Natural killer cell (primary cell): ENCODE measurements around the gene TXNRD3. TPM values are rescaled to one million over a fixed set of nuclear protein-coding genes. Genes with fewer than 3 reads are reported as not detected.

Source experiments
- ATAC-seq, 3 donors: fragments of 150-1000 bp in 2 of 3; fragments of 200-7000 bp in 1 of 3; cut with Tn5 transposase; 1 replicate in 1 of 3; 2 replicates in 2 of 3; pipeline ENCODE4 v1.10.0; 2021; ENCODE audit warnings: mild to moderate bottlenecking in 2 of 3, moderate library complexity in 2 of 3
- DNase-seq, 2 donors: peaks; one replicate each; pipeline versions ENCODE4 v3.0.0 to v3.0.0-alpha.2; 2013 to 2021; ENCODE audit warnings: mixed read lengths in 1 of 2
- H3K27ac ChIP-seq: one replicate; pipeline ENCODE4 v1.5.1; 2013; ENCODE audit warnings: mild to moderate bottlenecking, low read length
- H3K27me3 ChIP-seq: one replicate; pipeline ENCODE4 v1.6.1; 2013; ENCODE audit warnings: low read length; ENCODE audit not compliant: control insufficient read depth, insufficient read depth
- H3K36me3 ChIP-seq: one replicate; pipeline ENCODE4 v1.6.1; 2013; ENCODE audit warnings: low read length; ENCODE audit not compliant: control insufficient read depth, insufficient read depth
- H3K4me1 ChIP-seq: one replicate; pipeline ENCODE4 v1.6.1; 2013; ENCODE audit warnings: low read length; ENCODE audit not compliant: control insufficient read depth, insufficient read depth
- H3K4me3 ChIP-seq: one replicate; pipeline ENCODE4 v1.5.1; 2013; ENCODE audit warnings: low read length
- H3K9me3 ChIP-seq: one replicate; pipeline ENCODE4 v1.6.1; 2013; ENCODE audit warnings: low read length; ENCODE audit not compliant: control insufficient read depth, insufficient read depth
- H3K27ac Mint-ChIP-seq, 2 donors: one replicate each; pipeline ENCODE4 v1.8.0; 2022; ENCODE audit warnings: mild to moderate bottlenecking in 2 of 2, mixed read lengths in 2 of 2, moderate library complexity in 1 of 2
- H3K27me3 Mint-ChIP-seq, 2 donors: one replicate each; pipeline ENCODE4 v1.8.0; 2022; ENCODE audit warnings: low read depth in 2 of 2, mixed read lengths in 2 of 2
- H3K36me3 Mint-ChIP-seq: one replicate; pipeline ENCODE4 v1.8.0; 2022; ENCODE audit warnings: mixed read lengths
- H3K4me1 Mint-ChIP-seq, 2 donors: one replicate each; pipeline ENCODE4 v1.8.0; 2022; ENCODE audit warnings: mixed read lengths in 2 of 2
- H3K4me3 Mint-ChIP-seq: one replicate; pipeline ENCODE4 v1.8.0; 2022; ENCODE audit warnings: mild to moderate bottlenecking, moderate library complexity, mixed read lengths
- H3K9me3 Mint-ChIP-seq, 2 donors: one replicate each; pipeline ENCODE4 v1.8.0; 2022; ENCODE audit warnings: mixed read lengths in 2 of 2
- WGBS: methylation state at CpG from one replicate; pipeline ENCODE4 v1.1.7; 2013; ENCODE audit warnings: missing lambda C conversion rate; ENCODE audit not compliant: insufficient coverage; 5-methylcytosine and 5-hydroxymethylcytosine counted together
- intact Hi-C: fragments of 100-400 bp; cut with micrococcal nuclease; formaldehyde crosslinking; loops from one replicate; pipeline ENCODE4 v1.14.2; 2022
- total RNA-seq, 4 donors: library from RNA; stranded (reverse); fragments of 120-200 nt in 1 of 4; gene quantifications; one replicate each; pipeline versions ENCODE4 v1.2.3 to v1.2.4, GENCODE V29; 2013 to 2022
- TF ChIP-seq, protein P1 (sequence below): fragments of 200-600 bp; IDR thresholded peaks from one replicate; pipeline ENCODE4 v1.8.0; 2022; ENCODE audit warnings: antibody characterized with exemption

The TXNRD3 gene
- total RNA-seq, 3 donors from 2014 or later (not counting 1 experiment from before 2014, with no cell fraction given), result 0.77 to 1.1 (median 0.80) TPM

GRCh38 chr3:126665221-126665936, 10.5 kb upstream of the TXNRD3 start:
- Mint-ChIP-seq H3K9me3 (no peaks in the 10 kb centered on the region), H3K27me3 (peaks cover 6 to 7% of the 10 kb centered on the region in 2 donors), H3K4me3 (no peak overlapping the region), H3K36me3 (no peaks in the 10 kb centered on the region), H3K4me1 (peaks cover 16 to 17% of the 10 kb centered on the region in 2 donors), H3K27ac (no peak overlapping the region)
- no peak for DNase-seq
- Histone ChIP-seq H3K27ac (no peak overlapping the region), H3K27me3 (no peaks in the 10 kb centered on the region), H3K4me3 (no peak overlapping the region), H3K9me3 (no peaks in the 10 kb centered on the region), H3K36me3 (no peaks in the 10 kb centered on the region), H3K4me1 (peaks cover 8% of the 10 kb centered on the region)
- WGBS, result 84% methylated on average over 5 of the region's 6 CpGs
- intact Hi-C loops, result no loop called here
- TF ChIP-seq, protein P1, sequence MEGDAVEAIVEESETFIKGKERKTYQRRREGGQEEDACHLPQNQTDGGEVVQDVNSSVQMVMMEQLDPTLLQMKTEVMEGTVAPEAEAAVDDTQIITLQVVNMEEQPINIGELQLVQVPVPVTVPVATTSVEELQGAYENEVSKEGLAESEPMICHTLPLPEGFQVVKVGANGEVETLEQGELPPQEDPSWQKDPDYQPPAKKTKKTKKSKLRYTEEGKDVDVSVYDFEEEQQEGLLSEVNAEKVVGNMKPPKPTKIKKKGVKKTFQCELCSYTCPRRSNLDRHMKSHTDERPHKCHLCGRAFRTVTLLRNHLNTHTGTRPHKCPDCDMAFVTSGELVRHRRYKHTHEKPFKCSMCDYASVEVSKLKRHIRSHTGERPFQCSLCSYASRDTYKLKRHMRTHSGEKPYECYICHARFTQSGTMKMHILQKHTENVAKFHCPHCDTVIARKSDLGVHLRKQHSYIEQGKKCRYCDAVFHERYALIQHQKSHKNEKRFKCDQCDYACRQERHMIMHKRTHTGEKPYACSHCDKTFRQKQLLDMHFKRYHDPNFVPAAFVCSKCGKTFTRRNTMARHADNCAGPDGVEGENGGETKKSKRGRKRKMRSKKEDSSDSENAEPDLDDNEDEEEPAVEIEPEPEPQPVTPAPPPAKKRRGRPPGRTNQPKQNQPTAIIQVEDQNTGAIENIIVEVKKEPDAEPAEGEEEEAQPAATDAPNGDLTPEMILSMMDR, result no peak
- no peak for ATAC-seq

GRCh38 chr3:126664591-126665214, 9.8 kb upstream of the TXNRD3 start:
- Histone ChIP-seq H3K9me3 (no peaks in the 10 kb centered on the region), H3K4me1 (peaks cover 8% of the 10 kb centered on the region), H3K4me3 (no peak overlapping the region), H3K27ac (no peak overlapping the region), H3K27me3 (no peaks in the 10 kb centered on the region), H3K36me3 (no peaks in the 10 kb centered on the region)
- 85% methylated on average over 5 of the region's 5 CpGs for WGBS
- DNase-seq (no peak), ATAC-seq (no peak)
- Mint-ChIP-seq H3K4me3 (no peak overlapping the region), H3K27ac (no peak overlapping the region), H3K27me3 (peaks cover 6 to 7% of the 10 kb centered on the region in 2 donors), H3K36me3 (no peaks in the 10 kb centered on the region), H3K9me3 (no peaks in the 10 kb centered on the region), H3K4me1 (peaks cover 16 to 17% of the 10 kb centered on the region in 2 donors)
- intact Hi-C loops, result no loop called here
- TF ChIP-seq, protein P1, result no peak

GRCh38 chr3:126663750-126664149, 8.8 kb upstream of the TXNRD3 start:
- ATAC-seq (no peak), DNase-seq (no peak)
- no peaks in the 10 kb centered on the region for H3K27me3 ChIP-seq
- no peaks in the 10 kb centered on the region for H3K9me3 Mint-ChIP-seq
- intact Hi-C loops, result no loop called here
- no peaks in the 10 kb centered on the region for H3K9me3 ChIP-seq
- peaks cover 16 to 17% of the 10 kb centered on the region in 2 donors for H3K4me1 Mint-ChIP-seq
- no peak overlapping the region for H3K4me3 Mint-ChIP-seq
- no peak overlapping the region for H3K4me3 ChIP-seq
- H3K27me3 Mint-ChIP-seq, result peaks cover 6 to 7% of the 10 kb centered on the region in 2 donors
- TF ChIP-seq, protein P1, result no peak
- WGBS, result 91% methylated on average over 8 of the region's 8 CpGs
- peaks cover 8% of the 10 kb centered on the region for H3K4me1 ChIP-seq
- no peaks in the 10 kb centered on the region for H3K36me3 Mint-ChIP-seq
- H3K27ac Mint-ChIP-seq, result no peak overlapping the region
- H3K27ac ChIP-seq, result no peak overlapping the region
- no peaks in the 10 kb centered on the region for H3K36me3 ChIP-seq
